Peyer's patch (tissue), 4 donors: ENCODE data around the gene SIRPA. TPM values are rescaled to one million over a fixed set of nuclear protein-coding genes. Genes with fewer than 3 reads are reported as not detected.

Source experiments
- DNase-seq, 3 donors: peaks; one replicate each; pipeline ENCODE4 v3.0.0-alpha.2; 2017 to 2019
- H3K27ac ChIP-seq, 4 donors: fragments of 200-600 bp; sonication (generic); one replicate each; pipeline ENCODE4 v1.5.1; 2016 to 2019
- H3K27me3 ChIP-seq, 2 donors: fragments of 200-600 bp; sonication (generic); one replicate each; pipeline ENCODE4 v1.5.1; 2019
- H3K36me3 ChIP-seq, 3 donors: fragments of 200-600 bp; sonication (generic); one replicate each; pipeline ENCODE4 v1.5.1; 2016 to 2019
- H3K4me1 ChIP-seq, 4 donors: fragments of 200-600 bp; sonication (generic); one replicate each; pipeline ENCODE4 v1.5.1; 2016 to 2019
- H3K4me3 ChIP-seq, 4 donors: fragments of 200-600 bp; sonication (generic); 1 replicate in 3 of 4; 2 replicates in 1 of 4; pipeline ENCODE4 v1.5.1; 2016 to 2019; ENCODE audit warnings: mild to moderate bottlenecking in 1 of 4
- H3K9me3 ChIP-seq, 4 donors: fragments of 200-600 bp; sonication (generic); one replicate each; pipeline ENCODE4 v1.5.1; 2016 to 2019; ENCODE audit warnings: mild to moderate bottlenecking in 1 of 4
- CTCF ChIP-seq, 6 experiments: fragments of 450-650 bp in 4 of 6; fragments of 200-600 bp in 2 of 6; sonication (generic) in 1 of 6; IDR thresholded peaks; one replicate each; pipeline ENCODE4 v1.5.1; 2017 to 2019; ENCODE audit warnings: antibody characterized with exemption in 6 of 6, mild to moderate bottlenecking in 3 of 6, moderate library complexity in 1 of 6
- POLR2A ChIP-seq, 2 donors: fragments of 450-650 bp; IDR thresholded peaks; one replicate each; pipeline ENCODE4 v1.5.1; 2017; ENCODE audit warnings: antibody characterized with exemption in 2 of 2, mild to moderate bottlenecking in 2 of 2, moderate library complexity in 2 of 2
- total RNA-seq, 4 donors: library from RNA; depleted of rRNA; stranded (reverse); fragments of >200 nt; gene quantifications; one replicate each; pipeline ENCODE4 v1.1.0, GENCODE V29; 2016

SIRPA gene
- total RNA-seq, 4 donors from 2014 or later, result 18.2 to 38.2 (median 26.3) TPM

- peaks cover 0 to 19% (median 13%) of the 10 kb centered on the region in 4 donors for H3K4me1 ChIP-seq
Observed at GRCh38 chr20:1898482-1899240, 3.5 kb downstream of the SIRPA start.

GRCh38 chr20:1899241-1899525 lies 4.0 kb downstream of the SIRPA start:
- peaks cover 0 to 19% (median 13%) of the 10 kb centered on the region in 4 donors for H3K4me1 ChIP-seq
- H3K9me3 ChIP-seq, result no peaks in the 10 kb centered on the region
- peak overlapping the region in 1 of 4 donors; percentile 86 for H3K27ac ChIP-seq
- no peak for DNase-seq
- no peak overlapping the region for H3K4me3 ChIP-seq
- TF ChIP-seq CTCF (IDR thresholded peaks at IDR 0.05) (no peak), POLR2A (IDR thresholded peaks at IDR 0.05) (no peak)
- H3K27me3 ChIP-seq, result no peaks in the 10 kb centered on the region
- no peaks in the 10 kb centered on the region for H3K36me3 ChIP-seq

More at GRCh38 chr20:1898482-1899240, 3.5 kb downstream of the SIRPA start:
- Histone ChIP-seq H3K9me3 (no peaks in the 10 kb centered on the region), H3K4me3 (no peak overlapping the region), H3K27me3 (no peaks in the 10 kb centered on the region), H3K36me3 (no peaks in the 10 kb centered on the region), H3K27ac (peak overlapping the region; percentile 47 to 86 (median 59))
- DNase-seq, result no peak
- TF ChIP-seq CTCF (IDR thresholded peaks at IDR 0.05) (no peak), POLR2A (IDR thresholded peaks at IDR 0.05) (no peak)

- TF ChIP-seq POLR2A (IDR thresholded peaks at IDR 0.05) (no peak), CTCF (IDR thresholded peaks at IDR 0.05) (peak in 5 of 6 experiments; percentile 18 to 66 (median 55))
- no peaks in the 10 kb centered on the region for H3K9me3 ChIP-seq
- no peak overlapping the region for H3K4me3 ChIP-seq
- peak in 2 of 3 donors; percentile 27 to 74 for DNase-seq
- no peaks in the 10 kb centered on the region for H3K27me3 ChIP-seq
- peaks cover 0 to 19% (median 12%) of the 10 kb centered on the region in 4 donors for H3K4me1 ChIP-seq
- no peaks in the 10 kb centered on the region for H3K36me3 ChIP-seq
- H3K27ac ChIP-seq, result no peak overlapping the region
Observed at GRCh38 chr20:1900321-1900801, 5.2 kb downstream of the SIRPA start.

- H3K9me3 ChIP-seq, result no peaks in the 10 kb centered on the region
- TF ChIP-seq POLR2A (IDR thresholded peaks at IDR 0.05), result no peak
- no peak for TF ChIP-seq CTCF (IDR thresholded peaks at IDR 0.05)
Observed at GRCh38 chr20:1901704-1902103, 6.5 kb downstream of the SIRPA start.

GRCh38 chr20:1902188-1902587 lies 7.0 kb downstream of the SIRPA start:
- TF ChIP-seq POLR2A (IDR thresholded peaks at IDR 0.05) (no peak), CTCF (IDR thresholded peaks at IDR 0.05) (no peak)
- Histone ChIP-seq H3K36me3 (no peaks in the 10 kb centered on the region), H3K4me1 (peaks cover 0 to 12% (median 0%) of the 10 kb centered on the region in 4 donors), H3K27me3 (no peaks in the 10 kb centered on the region), H3K4me3 (no peak overlapping the region), H3K27ac (no peak overlapping the region), H3K9me3 (no peaks in the 10 kb centered on the region)
- DNase-seq, result no peak

More at GRCh38 chr20:1901704-1902103, 6.5 kb downstream of the SIRPA start:
- Histone ChIP-seq H3K27me3 (no peaks in the 10 kb centered on the region), H3K36me3 (no peaks in the 10 kb centered on the region), H3K27ac (no peak overlapping the region), H3K4me1 (peaks cover 0 to 14% (median 4%) of the 10 kb centered on the region in 4 donors), H3K4me3 (no peak overlapping the region)
- DNase-seq, result no peak
